Measurements from ENCODE around the gene OPA1. TPM values are rescaled to one million over a fixed set of nuclear protein-coding genes. Genes with fewer than 3 reads are reported as not detected.

OPA1 gene
- total and polyA plus RNA-seq, 2 of the 8 experiments (the other 6 are each of a cell fraction or from before 2014, with no cell fraction given): 20.3 to 109 TPM

DNA sequence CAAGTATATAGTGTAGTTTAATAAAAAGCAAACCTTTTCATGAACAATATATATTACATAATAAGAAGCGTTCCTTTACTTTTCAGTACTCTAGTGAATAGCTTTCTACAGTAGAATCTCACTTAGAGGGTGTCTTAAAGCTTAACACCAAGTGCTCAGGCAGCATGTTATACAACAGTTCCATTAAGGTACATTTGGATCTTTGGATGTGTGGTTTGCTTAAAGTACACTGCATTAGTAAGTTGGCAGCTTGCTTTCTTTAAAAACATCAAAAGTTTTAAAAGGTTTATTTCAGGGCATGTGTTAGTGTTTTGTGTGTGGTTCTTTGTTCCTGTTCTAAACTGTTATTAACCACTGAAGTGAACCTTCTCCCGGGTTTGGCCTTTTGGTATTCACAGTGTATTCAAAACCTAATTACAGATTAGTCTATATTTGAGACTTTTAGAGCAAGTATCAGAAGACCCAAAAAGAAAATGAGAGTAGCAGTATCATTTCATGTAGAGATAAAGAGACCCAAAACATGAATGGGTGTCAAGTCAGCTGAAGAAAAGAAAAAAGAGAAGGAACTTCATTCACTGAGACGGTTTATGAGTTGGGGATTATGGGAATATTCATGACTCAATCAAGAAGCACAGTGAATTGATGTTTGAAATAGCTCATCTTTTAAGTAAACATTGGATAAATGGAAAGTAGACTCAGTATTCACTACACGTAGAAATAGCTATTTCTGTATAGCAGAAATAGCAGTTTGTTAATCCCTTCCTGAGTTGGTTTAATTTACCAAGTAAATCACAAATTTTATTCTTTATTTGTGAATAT is 93.9 kb downstream of the OPA1 start:
- FAIRE-seq (no peak), DNase-seq (ENCODE audit: low read depth in 1 of 2, low spot score in 2 of 2) (no peak)
- no peak overlapping the region for H3K4me2 ChIP-seq (ENCODE audit: insufficient read depth in 1 of 2, low read depth in 2 of 2, low read length in 2 of 2)
- H2BK12ac ChIP-seq (ENCODE audit: low read depth, low read length): no peak overlapping the region
- no peaks in the 10 kb centered on the region for H3K9me3 ChIP-seq (ENCODE audit: insufficient read depth in 2 of 2, low read depth in 1 of 2, low read length in 1 of 2)
- H3K4ac ChIP-seq (replicated peaks; ENCODE audit: insufficient read length, low read depth, low read length): no peak overlapping the region
- no peak overlapping the region for H2AK5ac ChIP-seq (ENCODE audit: low read depth, low read length)
- H3K14ac ChIP-seq (ENCODE audit: insufficient read length): no peak overlapping the region
- no peak overlapping the region for H3K4me3 ChIP-seq (ENCODE audit: extremely low read depth in 1 of 4, insufficient read depth in 2 of 4, low read depth in 3 of 4, low read length in 4 of 4)
- no peak overlapping the region for H3K56ac ChIP-seq (replicated peaks; ENCODE audit: insufficient read length, low read depth, low read length)
- no peak overlapping the region for H2BK5ac ChIP-seq (ENCODE audit: low read depth, low read length)
- H3K79me2 ChIP-seq (ENCODE audit: control insufficient read depth in 1 of 2, insufficient read depth in 2 of 2, low read length in 2 of 2): no peaks in the 10 kb centered on the region
- H3K23me2 ChIP-seq (ENCODE audit: low read depth, low read length): no peaks in the 10 kb centered on the region
- no peak overlapping the region for H4K8ac ChIP-seq (ENCODE audit: extremely low read depth, insufficient read depth, low read length)
- no peak overlapping the region for H3K18ac ChIP-seq (ENCODE audit: extremely low read depth, low read length)
- no peaks in the 10 kb centered on the region for H3K4me1 ChIP-seq (replicated peaks in 1 of 4; ENCODE audit: control insufficient read depth in 3 of 4, insufficient read depth in 4 of 4, low read length in 3 of 4)
- ChIA-PET CTCF (ENCODE audit: partially characterized antibody) (interaction anchor here (1.0 to 1.4 kb wide), 3 partner anchors 20 to 57 kb away, joined by 3 read pairs; no protein-coding TSS in a partner anchor), POLR2A (ENCODE audit: partially characterized antibody) (interaction anchor here (1.8 kb wide), 1 partner anchor 17 kb away, joined by 3 read pairs; no protein-coding TSS in a partner anchor)
- H4K5ac ChIP-seq (ENCODE audit: insufficient read length, low read depth, low read length): no peak overlapping the region
- no peaks in the 10 kb centered on the region for H3K79me1 ChIP-seq (ENCODE audit: low read depth, low read length)
- H3K9ac ChIP-seq (replicated peaks in 1 of 4; ENCODE audit: extremely low read depth in 1 of 4, low read depth in 3 of 4, low read length in 3 of 4): no peak overlapping the region
- peaks cover 0 to 7% (median 2%) of the 10 kb centered on the region in 4 experiments; a peak in 4 of 8 replicates for H3K36me3 ChIP-seq (ENCODE audit: control insufficient read depth in 2 of 4, insufficient read depth in 4 of 4, low read length in 3 of 4)
- no peak overlapping the region for H2BK15ac ChIP-seq (ENCODE audit: low read length)
- H4K20me1 ChIP-seq (replicated peaks in 1 of 2; ENCODE audit: control insufficient read depth in 1 of 2, insufficient read depth in 2 of 2, low read length in 2 of 2): no peaks in the 10 kb centered on the region
- no peak overlapping the region for H2AFZ ChIP-seq (ENCODE audit: low read length)
- no peak overlapping the region for H4K91ac ChIP-seq (replicated peaks; ENCODE audit: insufficient read length, low read length)
- no peaks in the 10 kb centered on the region for H3K27me3 ChIP-seq (replicated peaks in 1 of 4; ENCODE audit: control insufficient read depth in 3 of 4, extremely low read depth in 1 of 4, insufficient read depth in 3 of 4, low read length in 3 of 4)
- 89% methylated on average over 4 of the region's 4 CpGs; no CpG with 5 or more reads in 1 of the 2 experiments for WGBS, 2 experiments (ENCODE audit: extremely low coverage in 1 of 2, insufficient coverage in 1 of 2, insufficient read length in 1 of 2, insufficient replicate concordance in 2 of 2, low coverage in 1 of 2, low lambda C conversion rate in 2 of 2, missing lambda C conversion rate in 1 of 2)
- H3K23ac ChIP-seq (ENCODE audit: insufficient read length): no peak overlapping the region
- H2BK120ac ChIP-seq (replicated peaks; ENCODE audit: low read depth, low read length): no peak overlapping the region
- H2BK20ac ChIP-seq (ENCODE audit: low read length): no peak overlapping the region
- no peak overlapping the region for H3K27ac ChIP-seq (ENCODE audit: low read depth, low read length)
- TF ChIP-seq, protein P1, sequence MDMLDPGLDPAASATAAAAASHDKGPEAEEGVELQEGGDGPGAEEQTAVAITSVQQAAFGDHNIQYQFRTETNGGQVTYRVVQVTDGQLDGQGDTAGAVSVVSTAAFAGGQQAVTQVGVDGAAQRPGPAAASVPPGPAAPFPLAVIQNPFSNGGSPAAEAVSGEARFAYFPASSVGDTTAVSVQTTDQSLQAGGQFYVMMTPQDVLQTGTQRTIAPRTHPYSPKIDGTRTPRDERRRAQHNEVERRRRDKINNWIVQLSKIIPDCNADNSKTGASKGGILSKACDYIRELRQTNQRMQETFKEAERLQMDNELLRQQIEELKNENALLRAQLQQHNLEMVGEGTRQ (IDR thresholded peaks at IDR 0.05; ENCODE audit: low read length): no peak
- TF ChIP-seq TAF1 (IDR thresholded peaks at IDR 0.05; ENCODE audit: low read depth, low read length) (no peak), SIN3A (conservative IDR thresholded peaks at IDR 0.05 in 1 of 2, IDR thresholded peaks at IDR 0.05 in 1 of 2; ENCODE audit: low read depth in 1 of 2, low read length in 2 of 2) (no peak), PHF8 (conservative IDR thresholded peaks at IDR 0.05; ENCODE audit: low read depth, low read length) (no peak), CBX8 (IDR thresholded peaks at IDR 0.05; ENCODE audit: borderline replicate concordance, low read depth, low read length) (no peak)
- TF ChIP-seq, protein P2, sequence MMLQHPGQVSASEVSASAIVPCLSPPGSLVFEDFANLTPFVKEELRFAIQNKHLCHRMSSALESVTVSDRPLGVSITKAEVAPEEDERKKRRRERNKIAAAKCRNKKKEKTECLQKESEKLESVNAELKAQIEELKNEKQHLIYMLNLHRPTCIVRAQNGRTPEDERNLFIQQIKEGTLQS (IDR thresholded peaks at IDR 0.05; ENCODE audit: insufficient read depth, low read depth, low read length): no peak
- TF ChIP-seq, protein P3, sequence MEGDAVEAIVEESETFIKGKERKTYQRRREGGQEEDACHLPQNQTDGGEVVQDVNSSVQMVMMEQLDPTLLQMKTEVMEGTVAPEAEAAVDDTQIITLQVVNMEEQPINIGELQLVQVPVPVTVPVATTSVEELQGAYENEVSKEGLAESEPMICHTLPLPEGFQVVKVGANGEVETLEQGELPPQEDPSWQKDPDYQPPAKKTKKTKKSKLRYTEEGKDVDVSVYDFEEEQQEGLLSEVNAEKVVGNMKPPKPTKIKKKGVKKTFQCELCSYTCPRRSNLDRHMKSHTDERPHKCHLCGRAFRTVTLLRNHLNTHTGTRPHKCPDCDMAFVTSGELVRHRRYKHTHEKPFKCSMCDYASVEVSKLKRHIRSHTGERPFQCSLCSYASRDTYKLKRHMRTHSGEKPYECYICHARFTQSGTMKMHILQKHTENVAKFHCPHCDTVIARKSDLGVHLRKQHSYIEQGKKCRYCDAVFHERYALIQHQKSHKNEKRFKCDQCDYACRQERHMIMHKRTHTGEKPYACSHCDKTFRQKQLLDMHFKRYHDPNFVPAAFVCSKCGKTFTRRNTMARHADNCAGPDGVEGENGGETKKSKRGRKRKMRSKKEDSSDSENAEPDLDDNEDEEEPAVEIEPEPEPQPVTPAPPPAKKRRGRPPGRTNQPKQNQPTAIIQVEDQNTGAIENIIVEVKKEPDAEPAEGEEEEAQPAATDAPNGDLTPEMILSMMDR (IDR thresholded peaks at IDR 0.05; ENCODE audit: control extremely low read depth in 1 of 3, insufficient read depth in 1 of 3, low read depth in 1 of 3, low read length in 3 of 3): no peak

Measured in H1 (cell line).